Body of pancreas (tissue), 4 donors: ENCODE data around the gene OR5V1.

ENCODE experiments used
- CTCF ChIP-seq, 7 experiments: fragments of 450-650 bp in 4 of 7; fragments of 200-600 bp in 3 of 7; sonication (generic) in 3 of 7; IDR thresholded peaks; one replicate each; pipeline ENCODE4 v1.5.1; 2016 to 2019; ENCODE audit warnings: antibody characterized with exemption in 7 of 7
- POLR2A ChIP-seq, 3 donors: fragments of 450-650 bp; IDR thresholded peaks; one replicate each; pipeline ENCODE4 v1.6.1; 2016; ENCODE audit warnings: antibody characterized with exemption in 3 of 3, mild to moderate bottlenecking in 2 of 3

DNA sequence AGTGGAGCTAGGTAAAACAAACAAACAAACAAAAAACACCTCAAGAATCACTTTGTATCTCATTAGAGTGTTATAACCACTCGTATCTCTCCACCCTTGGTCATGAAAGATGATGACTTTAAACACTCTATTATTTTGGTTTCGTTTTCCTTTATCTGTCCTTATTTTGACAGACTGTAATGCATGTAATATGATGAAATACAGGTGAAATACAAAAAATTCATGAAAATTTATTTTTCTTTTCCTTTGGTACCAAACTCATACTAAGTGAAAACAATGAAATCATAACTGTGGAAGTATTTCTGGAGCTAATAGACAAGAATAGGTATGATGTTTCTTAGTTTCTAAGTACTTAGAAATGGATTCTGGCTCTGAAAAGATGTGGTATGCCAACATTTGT, 30.9 kb upstream of the OR5V1 start:
- no peak for TF ChIP-seq CTCF (IDR thresholded peaks at IDR 0.05)
- no peak for TF ChIP-seq POLR2A (IDR thresholded peaks at IDR 0.05)
